ENCODE results near the gene APOL2. TPM values are rescaled to one million over a fixed set of nuclear protein-coding genes. Genes with fewer than 3 reads are reported as not detected.

Gene APOL2
- total RNA-seq, 1 experiment from 2014 or later: 9.9 TPM

- Histone ChIP-seq H3K4me2 (ENCODE audit: low read length) (no peak overlapping the region), H2AFZ (ENCODE audit: low read depth, low read length, poor library complexity, severe bottlenecking) (no peak overlapping the region), H3K36me3 (ENCODE audit: control insufficient read depth in 1 of 2, insufficient read depth in 2 of 2, low read length in 2 of 2) (no peaks in the 10 kb centered on the region), H3K27ac (ENCODE audit: low read depth, low read length) (no peak overlapping the region), H3K4me1 (ENCODE audit: control insufficient read depth in 1 of 2, insufficient read depth in 2 of 2, low read length in 2 of 2) (no peaks in the 10 kb centered on the region), H3K79me2 (ENCODE audit: insufficient read depth, low read length) (no peaks in the 10 kb centered on the region), H4K20me1 (ENCODE audit: insufficient read depth) (no peaks in the 10 kb centered on the region), H3K9me2 (ENCODE audit: insufficient read depth) (no peaks in the 10 kb centered on the region), H3K9me3 (ENCODE audit: control insufficient read depth in 1 of 2, insufficient read depth in 1 of 2, low read depth in 1 of 2, low read length in 2 of 2) (no peaks in the 10 kb centered on the region), H3K4me3 (replicated peaks in 1 of 2; ENCODE audit: low read depth in 1 of 2, low read length in 2 of 2) (no peak overlapping the region), H3K9ac (ENCODE audit: low read length) (no peak overlapping the region), H3K27me3 (ENCODE audit: insufficient read depth, low read length) (peaks cover 4% of the 10 kb centered on the region; the same call in 1 of the 2 replicates)
- no TSS peak for BruUV-seq (replicated peaks)
- POLR2A ChIA-PET: no interaction called here
- TF ChIP-seq ZBTB33 (IDR thresholded peaks at IDR 0.05; ENCODE audit: extremely low read depth, insufficient replicate concordance, low read length) (no peak), EZH2phosphoT487 (IDR thresholded peaks at IDR 0.05; ENCODE audit: borderline replicate concordance) (no peak), MAX (IDR thresholded peaks at IDR 0.05) (no peak), POLR2A (IDR thresholded peaks at IDR 0.05; ENCODE audit: borderline replicate concordance, extremely low read depth, insufficient read depth, insufficient read length) (no peak), ATF3 (IDR thresholded peaks at IDR 0.05) (no peak), EGR1 (IDR thresholded peaks at IDR 0.05; ENCODE audit: low read depth) (no peak), CEBPB (IDR thresholded peaks at IDR 0.05; ENCODE audit: low read depth) (no peak), JUND (IDR thresholded peaks at IDR 0.05) (no peak), REST (IDR thresholded peaks at IDR 0.05; ENCODE audit: low read depth) (no peak), ZNF274 (IDR thresholded peaks at IDR 0.05; ENCODE audit: low read depth, low read length) (no peak), SIN3A (IDR thresholded peaks at IDR 0.05; ENCODE audit: low read depth) (no peak), SRF (IDR thresholded peaks at IDR 0.05; ENCODE audit: low read depth) (no peak), YY1 (IDR thresholded peaks at IDR 0.05; ENCODE audit: extremely low read depth, insufficient replicate concordance, low read depth, low read length) (no peak), SP1 (IDR thresholded peaks at IDR 0.05; ENCODE audit: low read depth) (no peak), ELF1 (IDR thresholded peaks at IDR 0.05; ENCODE audit: borderline replicate concordance, low read depth) (no peak), RAD21 (IDR thresholded peaks at IDR 0.05; ENCODE audit: low read depth) (no peak), TCF7L2 (IDR thresholded peaks at IDR 0.05; ENCODE audit: borderline replicate concordance, extremely low read depth, insufficient read depth, insufficient read length) (no peak)
- CTCF ChIA-PET: no interaction called here
- RAD21 ChIA-PET (ENCODE audit: low non-redundant PET in 1 of 2, low total read pairs in 2 of 2, uncharacterized antibody in 2 of 2, unreplicated experiment in 2 of 2): no interaction called here
- DNase-seq (ENCODE audit: low read depth, low spot score): no peak
- no peak for ATAC-seq
- intact Hi-C loops (cut with micrococcal nuclease): no loop called here
Measured at GRCh38 chr22:36267058-36267457, 27.7 kb upstream of the APOL2 start.

All from HCT116 (cell line).